Sigmoid colon (tissue), 7 donors: ENCODE measurements around the gene ATF5. TPM values are rescaled to one million over a fixed set of nuclear protein-coding genes. Genes with fewer than 3 reads are reported as not detected.
"Not testable (repeated sequence)": the region's sequence is repeated elsewhere in the genome, so short reads cannot be mapped to it uniquely, and the experiment has no call there.

Experiments
- DNase-seq: peaks from one replicate; pipeline ENCODE4 v3.0.0-alpha.2; 2019
- H3K27ac ChIP-seq, 4 donors: fragments of 200-600 bp; sonication (generic); one replicate each; pipeline ENCODE4 v1.5.1; 2016 to 2019; ENCODE audit warnings: mild to moderate bottlenecking in 1 of 4
- H3K27me3 ChIP-seq, 3 donors: fragments of 200-600 bp; sonication (generic); one replicate each; pipeline ENCODE4 v1.5.1; 2019; ENCODE audit warnings: mild to moderate bottlenecking in 1 of 3
- H3K36me3 ChIP-seq, 4 donors: fragments of 200-600 bp; sonication (generic); one replicate each; pipeline ENCODE4 v1.5.1; 2016 to 2019
- H3K4me1 ChIP-seq, 4 donors: fragments of 200-600 bp; sonication (generic); one replicate each; pipeline ENCODE4 v1.5.1; 2017 to 2019
- H3K4me3 ChIP-seq, 4 donors: fragments of 200-600 bp; sonication (generic); one replicate each; pipeline ENCODE4 v1.5.1; 2017 to 2019; ENCODE audit warnings: mild to moderate bottlenecking in 2 of 4, moderate library complexity in 1 of 4
- H3K9me3 ChIP-seq, 4 donors: fragments of 200-600 bp in 3 of 4; sonication (generic) in 3 of 4; one replicate each; pipeline versions ENCODE4 v1.5.1 to v1.6.1; 2013 to 2019
- CTCF ChIP-seq, 4 experiments: fragments of 450-650 bp in 3 of 4; fragments of 200-600 bp in 1 of 4; IDR thresholded peaks; one replicate each; pipeline ENCODE4 v1.5.1; 2016 to 2019; ENCODE audit warnings: antibody characterized with exemption in 4 of 4, mild to moderate bottlenecking in 3 of 4, moderate library complexity in 2 of 4
- EP300 ChIP-seq, 4 donors: sonication (generic); formaldehyde crosslinking; IDR thresholded peaks; one replicate each; pipeline ENCODE4 v1.6.1; 2017; ENCODE audit warnings: antibody characterized with exemption in 4 of 4
- POLR2A ChIP-seq, 2 donors: fragments of 450-650 bp; IDR thresholded peaks; one replicate each; pipeline ENCODE4 v1.6.1; 2016; ENCODE audit warnings: antibody characterized with exemption in 2 of 2, mild to moderate bottlenecking in 2 of 2, moderate library complexity in 2 of 2
- POLR2AphosphoS5 ChIP-seq, 4 donors: sonication (generic); formaldehyde crosslinking; IDR thresholded peaks; one replicate each; pipeline ENCODE4 v1.6.1; 2017; ENCODE audit warnings: antibody characterized with exemption in 4 of 4
- WGBS, 2 donors: extraction: QIAGEN DNeasy Blood & Tissue Kit; methylation state at CpG; one replicate each; pipeline ENCODE4 v1.1.7; 2013; 5-methylcytosine and 5-hydroxymethylcytosine counted together
- intact Hi-C: fragments of 100-400 bp; cut with DNase I; formaldehyde crosslinking; loops from one replicate; pipeline ENCODE4 v1.15.1; 2023
- polyA plus RNA-seq, 3 donors: library from polyadenylated mRNA; stranded (reverse); fragments of 200-250 nt; gene quantifications; one replicate each; pipeline ENCODE4 v1.2.3, GENCODE V29; 2013
- total RNA-seq, 4 donors: library from RNA; depleted of rRNA; stranded (reverse); fragments of >200 nt; gene quantifications; one replicate each; pipeline ENCODE4 v1.1.0, GENCODE V29; 2016
- donor health status: healthy with polysubstance abuse.
- donor health status: Bipolar disorder and iron deficiency.
- donor health status: healthy.

ATF5 gene
- total and polyA plus RNA-seq, 7 donors: 5.3 to 42.3 (median 7.1) TPM

GRCh38 chr19:49939721-49940481 is 10.9 kb downstream of the ATF5 start:
- peaks cover 0 to 8% (median 7%) of the 10 kb centered on the region in 4 donors for H3K4me1 ChIP-seq
- intact Hi-C loops: no loop called here
- H3K4me3 ChIP-seq: no peak overlapping the region
- no peak overlapping the region for H3K27ac ChIP-seq
- H3K9me3 ChIP-seq: no peaks in the 10 kb centered on the region
- 73 to 76% methylated on average over 7 of the region's 7 CpGs for WGBS, 2 donors
- no peaks in the 10 kb centered on the region for H3K27me3 ChIP-seq
- H3K36me3 ChIP-seq: no peaks in the 10 kb centered on the region
- DNase-seq: no peak
- TF ChIP-seq CTCF (IDR thresholded peaks at IDR 0.05): no peak
- TF ChIP-seq EP300 (IDR thresholded peaks at IDR 0.05): no peak
- TF ChIP-seq POLR2A (IDR thresholded peaks at IDR 0.05): no peak
- TF ChIP-seq POLR2AphosphoS5 (IDR thresholded peaks at IDR 0.05): no peak

- H3K36me3 ChIP-seq: no peaks in the 10 kb centered on the region
- no peaks in the 10 kb centered on the region for H3K9me3 ChIP-seq
- no peak overlapping the region for H3K27ac ChIP-seq
- TF ChIP-seq CTCF (IDR thresholded peaks at IDR 0.05) (no peak), EP300 (IDR thresholded peaks at IDR 0.05) (no peak), POLR2AphosphoS5 (IDR thresholded peaks at IDR 0.05) (no peak), POLR2A (IDR thresholded peaks at IDR 0.05) (no peak)
- intact Hi-C loops: no loop called here
- peaks cover 0 to 8% (median 7%) of the 10 kb centered on the region in 4 donors for H3K4me1 ChIP-seq
- 92 to 93% methylated on average over 5 of the region's 5 CpGs for WGBS, 2 donors
- H3K27me3 ChIP-seq: no peaks in the 10 kb centered on the region
- H3K4me3 ChIP-seq: no peak overlapping the region
- no peak for DNase-seq
These were observed 11.4 kb downstream of the ATF5 start for GRCh38 chr19:49940482-49940791.

- intact Hi-C loops, H3K27me3 ChIP-seq, H3K9me3 ChIP-seq, H3K36me3 ChIP-seq, H3K4me1 ChIP-seq, H3K27ac ChIP-seq, DNase-seq, H3K4me3 ChIP-seq: not testable (repeated sequence)
- WGBS, 2 donors: 67 to 83% methylated on average over 5 of the region's 5 CpGs
These were observed 15.6 kb downstream of the ATF5 start for GRCh38 chr19:49944567-49944966.

DNA sequence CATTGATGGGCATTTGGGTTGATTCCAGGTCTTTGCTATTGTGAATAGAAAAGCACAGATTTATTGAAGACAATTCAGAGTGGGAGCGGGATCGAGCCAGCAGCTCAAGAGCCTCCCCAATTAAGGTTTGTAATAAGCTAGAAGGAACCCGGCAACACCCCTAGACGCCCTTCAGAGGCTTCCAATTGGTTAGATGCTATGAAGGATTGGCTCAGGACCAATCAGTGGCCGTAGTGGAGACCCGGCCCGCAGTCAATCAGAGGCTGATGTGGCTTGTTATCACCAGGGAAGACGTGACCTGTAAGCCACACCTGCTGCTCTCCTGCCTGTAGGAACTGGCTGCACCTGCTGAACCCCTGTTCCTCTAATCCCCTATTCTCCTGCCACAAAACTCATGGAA is 17.4 kb downstream of the ATF5 start:
- no peak for TF ChIP-seq POLR2A (IDR thresholded peaks at IDR 0.05)
- H3K4me1 ChIP-seq: peaks cover 0 to 5% (median under 1%) of the 10 kb centered on the region in 4 donors
- H3K36me3 ChIP-seq: no peaks in the 10 kb centered on the region
- no peak overlapping the region for H3K4me3 ChIP-seq
- 71 to 84% methylated on average over 8 of the region's 8 CpGs for WGBS, 2 donors
- peaks cover 0 to 5% (median 0%) of the 10 kb centered on the region in 3 donors for H3K27me3 ChIP-seq
- DNase-seq: no peak
- no peaks in the 10 kb centered on the region for H3K9me3 ChIP-seq
- H3K27ac ChIP-seq: no peak overlapping the region
- intact Hi-C loops: no loop called here

GRCh38 chr19:49949742-49950589 is 21.0 kb downstream of the ATF5 start:
- no peak for DNase-seq
- H3K9me3 ChIP-seq: no peaks in the 10 kb centered on the region
- 67 to 79% methylated on average over 11 of the region's 11 CpGs for WGBS, 2 donors
- TF ChIP-seq POLR2A (IDR thresholded peaks at IDR 0.05) (no peak), POLR2AphosphoS5 (IDR thresholded peaks at IDR 0.05) (no peak), EP300 (IDR thresholded peaks at IDR 0.05) (no peak)
- H3K27me3 ChIP-seq: peaks cover 0 to 5% (median 0%) of the 10 kb centered on the region in 3 donors
- H3K27ac ChIP-seq: no peak overlapping the region
- H3K4me1 ChIP-seq: peaks cover 0 to 41% (median 32%) of the 10 kb centered on the region in 4 donors
- no peak overlapping the region for H3K4me3 ChIP-seq
- H3K36me3 ChIP-seq: no peaks in the 10 kb centered on the region
- intact Hi-C loops: no loop called here

- 59 to 86% methylated on average over 5 of the region's 5 CpGs for WGBS, 2 donors
- intact Hi-C loops: no loop called here
- Histone ChIP-seq H3K36me3 (no peaks in the 10 kb centered on the region), H3K9me3 (no peaks in the 10 kb centered on the region), H3K4me3 (no peak overlapping the region), H3K4me1 (peaks cover 0 to 46% (median 36%) of the 10 kb centered on the region in 4 donors), H3K27me3 (peaks cover 0 to 5% (median 0%) of the 10 kb centered on the region in 3 donors), H3K27ac (no peak overlapping the region)
- no peak for DNase-seq
- TF ChIP-seq EP300 (IDR thresholded peaks at IDR 0.05): no peak
- TF ChIP-seq POLR2A (IDR thresholded peaks at IDR 0.05): no peak
- no peak for TF ChIP-seq POLR2AphosphoS5 (IDR thresholded peaks at IDR 0.05)
- no peak for TF ChIP-seq CTCF (IDR thresholded peaks at IDR 0.05)
These were observed 21.6 kb downstream of the ATF5 start for GRCh38 chr19:49950590-49950948.
